GM23338 (cell line): ENCODE data around the gene ZBTB1.

Experiments
- EZH2 ChIP-seq: fragments of 200-600 bp; sonication (generic); IDR thresholded peaks from one replicate; pipeline ENCODE4 v1.8.0; 2017; ENCODE audit warnings: antibody characterized with exemption, mild to moderate bottlenecking, low read depth; ENCODE audit not compliant: unreplicated experiment
- JUNB ChIP-seq: IDR thresholded peaks from one replicate; pipeline ENCODE4 v1.6.1; 2016; ENCODE audit warnings: antibody characterized with exemption; ENCODE audit not compliant: unreplicated experiment
- TF ChIP-seq, protein P1 (sequence below), 2 experiments: fragments of 200-600 bp in 1 of 2; sonication (generic) in 1 of 2; conservative IDR thresholded peaks; 2 replicates each; pipeline versions ENCODE4 v1.5.1 to v1.6.1; 2016 to 2017; ENCODE audit warnings: antibody characterized with exemption in 2 of 2, low read depth in 2 of 2, mild to moderate bottlenecking in 2 of 2, moderate library complexity in 1 of 2

DNA sequence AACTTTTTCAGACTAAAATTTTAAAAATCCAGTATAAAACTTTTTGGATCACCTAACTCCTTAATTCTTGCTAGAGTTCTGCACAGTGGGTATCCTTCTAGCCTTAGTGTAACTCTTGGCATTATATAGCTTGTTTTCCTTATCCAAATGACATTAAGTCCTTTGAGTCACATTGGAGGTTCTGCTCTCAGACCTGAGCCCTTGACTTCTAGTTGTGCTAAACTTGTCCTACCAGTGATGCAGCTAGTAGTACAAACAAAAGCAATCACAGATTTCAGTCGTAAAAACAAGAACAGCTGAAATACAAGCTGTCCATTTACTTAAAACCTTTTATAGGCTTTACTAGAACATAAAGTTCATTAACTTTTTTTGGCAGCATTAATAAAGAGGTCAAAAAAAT, 10.5 kb downstream of the ZBTB1 start:
- no peak for TF ChIP-seq EZH2
- TF ChIP-seq, protein P1, sequence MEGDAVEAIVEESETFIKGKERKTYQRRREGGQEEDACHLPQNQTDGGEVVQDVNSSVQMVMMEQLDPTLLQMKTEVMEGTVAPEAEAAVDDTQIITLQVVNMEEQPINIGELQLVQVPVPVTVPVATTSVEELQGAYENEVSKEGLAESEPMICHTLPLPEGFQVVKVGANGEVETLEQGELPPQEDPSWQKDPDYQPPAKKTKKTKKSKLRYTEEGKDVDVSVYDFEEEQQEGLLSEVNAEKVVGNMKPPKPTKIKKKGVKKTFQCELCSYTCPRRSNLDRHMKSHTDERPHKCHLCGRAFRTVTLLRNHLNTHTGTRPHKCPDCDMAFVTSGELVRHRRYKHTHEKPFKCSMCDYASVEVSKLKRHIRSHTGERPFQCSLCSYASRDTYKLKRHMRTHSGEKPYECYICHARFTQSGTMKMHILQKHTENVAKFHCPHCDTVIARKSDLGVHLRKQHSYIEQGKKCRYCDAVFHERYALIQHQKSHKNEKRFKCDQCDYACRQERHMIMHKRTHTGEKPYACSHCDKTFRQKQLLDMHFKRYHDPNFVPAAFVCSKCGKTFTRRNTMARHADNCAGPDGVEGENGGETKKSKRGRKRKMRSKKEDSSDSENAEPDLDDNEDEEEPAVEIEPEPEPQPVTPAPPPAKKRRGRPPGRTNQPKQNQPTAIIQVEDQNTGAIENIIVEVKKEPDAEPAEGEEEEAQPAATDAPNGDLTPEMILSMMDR (conservative IDR thresholded peaks at IDR 0.05; ENCODE audit: low read depth in 2 of 2): no peak
- TF ChIP-seq JUNB: no peak
